Activated gamma-delta T cell treated with Interleukin-2 at 50 U/mL for 16 hours (primary cell): ENCODE results near the gene RGPD4.

ENCODE experiments used
- DNase-seq: peaks from one replicate; pipeline ENCODE4 v3.0.0-alpha.2; 2020

The RGPD4 gene

DNA sequence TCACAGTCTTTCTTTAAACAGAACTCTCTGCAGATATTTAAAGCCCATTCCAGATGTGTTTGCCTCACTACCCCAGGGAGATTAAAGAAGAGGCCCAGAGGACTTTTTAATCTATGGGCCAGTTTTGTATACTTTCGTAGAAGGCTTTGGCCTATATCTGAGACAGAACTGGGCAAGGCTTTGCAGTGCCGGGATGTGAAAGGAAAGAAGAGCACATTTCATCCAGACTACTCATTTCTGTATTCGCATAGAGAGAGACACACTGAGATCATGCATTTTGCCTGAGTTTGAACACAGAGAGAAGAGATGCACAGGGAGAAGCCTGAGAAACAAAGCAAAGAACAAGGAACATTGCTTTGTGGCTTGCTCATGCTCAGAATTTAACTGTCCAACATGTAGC is 104.7 kb downstream of the RGPD4 start:
- no peak for DNase-seq

GRCh38 chr2:107932488-107932887 is 105.8 kb downstream of the RGPD4 start:
- DNase-seq: no peak

DNA sequence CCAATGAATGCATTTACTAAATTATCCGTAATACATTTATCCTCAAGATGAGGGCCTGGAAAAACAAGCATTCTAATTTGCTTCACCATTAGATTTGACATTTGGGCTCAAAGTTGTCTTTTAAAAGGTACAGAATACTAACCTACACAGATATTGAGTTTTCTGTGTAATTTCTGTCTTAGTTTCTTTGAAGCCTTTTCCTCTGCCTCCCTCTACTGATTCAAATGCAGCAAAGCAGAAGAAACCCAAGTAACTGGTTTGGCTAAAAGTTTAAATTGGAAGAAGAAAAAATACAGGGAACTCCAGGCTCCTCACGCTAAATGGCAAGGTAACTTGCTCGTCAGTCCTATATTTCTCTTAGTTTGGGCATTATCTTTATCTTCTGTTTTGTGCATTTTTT is 106.3 kb downstream of the RGPD4 start:
- DNase-seq: no peak

DNA sequence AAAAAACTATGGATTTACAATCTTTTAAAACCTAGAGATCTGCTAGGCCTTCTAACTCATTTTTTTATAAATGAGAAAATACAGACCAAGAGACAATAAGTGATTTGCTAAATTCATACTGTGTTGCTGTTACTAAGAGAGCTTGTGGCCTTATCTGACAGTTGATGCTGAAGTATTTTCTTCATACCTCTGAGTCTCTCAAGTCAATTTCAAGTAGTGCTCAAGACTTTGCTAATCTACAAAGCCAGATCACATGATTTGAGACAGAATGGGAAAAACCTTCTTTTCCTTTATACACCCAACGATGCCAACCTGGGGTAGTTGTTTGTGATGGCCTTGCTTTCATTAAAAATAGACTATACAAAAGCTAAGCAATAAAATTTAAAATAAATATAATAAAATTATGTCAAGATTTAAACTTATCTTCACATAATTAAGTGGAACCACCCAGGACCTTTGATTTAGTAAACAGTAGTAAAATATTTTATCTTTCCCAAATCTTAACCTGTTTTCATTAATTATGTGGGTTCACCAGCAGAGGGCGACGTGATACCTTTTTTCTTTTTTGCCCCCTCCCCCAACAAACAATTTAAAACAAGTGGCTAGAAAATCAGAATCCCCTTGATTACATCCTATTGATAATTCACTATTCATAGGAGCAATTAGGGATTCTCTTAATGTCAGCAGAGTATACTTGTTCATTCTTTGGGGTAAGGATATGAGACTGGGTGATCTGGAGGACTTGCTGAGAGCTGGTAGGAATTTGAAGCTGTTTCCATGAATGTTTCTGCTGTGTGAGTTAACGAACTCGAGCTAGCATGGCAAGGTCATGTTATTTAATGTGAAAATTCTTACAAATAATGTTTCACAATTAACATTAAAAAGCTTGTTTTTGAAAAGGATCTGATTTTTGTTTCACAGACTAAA is 110.0 kb downstream of the RGPD4 start:
- DNase-seq: no peak
